GM21723 (cell line): ENCODE results near the gene MSL3.

ENCODE experiments used
- ATAC-seq: cut with Tn5 transposase; IDR thresholded peaks from one replicate; pipeline ENCODE4 v1.9.1; 2021; ENCODE audit warnings: mild to moderate bottlenecking, moderate library complexity; ENCODE audit not compliant: unreplicated experiment

Gene MSL3

GRCh38 chrX:11757719-11758399, at the start of gene MSL3:
Gene MSL3, plus strand, starts transcription at chrX:11758237. Its CDS starts 27 bp downstream, at chrX:11758264.
- ATAC-seq: peak; percentile 38

GRCh38 chrX:11722304-11722703, 35.7 kb upstream of the MSL3 start:
- no peak for ATAC-seq

- peak; percentile 89 for ATAC-seq
Measured at GRCh38 chrX:11724122-11725017, 33.7 kb upstream of the MSL3 start.

- no peak for ATAC-seq
Measured at GRCh38 chrX:11725631-11726442, 32.2 kb upstream of the MSL3 start.

GRCh38 chrX:11728556-11728955, 29.5 kb upstream of the MSL3 start:
- ATAC-seq: no peak

- peak; percentile 51 for ATAC-seq
Measured at GRCh38 chrX:11733614-11734013, 24.4 kb upstream of the MSL3 start.

- peak; percentile 55 for ATAC-seq
Measured at GRCh38 chrX:11739776-11740175, 18.3 kb upstream of the MSL3 start.

- no peak for ATAC-seq
Measured at GRCh38 chrX:11740794-11741193, 17.2 kb upstream of the MSL3 start.

GRCh38 chrX:11741574-11741973, 16.5 kb upstream of the MSL3 start:
- no peak for ATAC-seq

- ATAC-seq: no peak
Measured at GRCh38 chrX:11745881-11746280, 12.2 kb upstream of the MSL3 start.

GRCh38 chrX:11750046-11750445, 8.0 kb upstream of the MSL3 start:
- ATAC-seq: no peak

GRCh38 chrX:11750694-11751093, 7.3 kb upstream of the MSL3 start:
- ATAC-seq: no peak

- ATAC-seq: no peak
Measured at GRCh38 chrX:11751261-11751660, 6.8 kb upstream of the MSL3 start.

- ATAC-seq: no peak
Measured at GRCh38 chrX:11753668-11754067, 4.4 kb upstream of the MSL3 start.

- ATAC-seq: no peak
Measured at GRCh38 chrX:11754958-11755645, 2.9 kb upstream of the MSL3 start.

GRCh38 chrX:11755724-11756123, 2.3 kb upstream of the MSL3 start:
- ATAC-seq: no peak

GRCh38 chrX:11756354-11757318, 1.4 kb upstream of the MSL3 start:
- no peak for ATAC-seq

GRCh38 chrX:11757397-11757718, 679 bp upstream of the MSL3 start:
- no peak for ATAC-seq

GRCh38 chrX:11758400-11759171, 549 bp downstream of the MSL3 start:
- peak; percentile 42 for ATAC-seq
